ENCODE measurements around the gene PRKG1.
"Not testable (repeated sequence)": the region's sequence is repeated elsewhere in the genome, so short reads cannot be mapped to it uniquely, and the experiment has no call there.

The PRKG1 gene

GRCh38 chr10:51198170-51198569 lies 123.9 kb downstream of the PRKG1 start:
- no peak overlapping the region for H3K4me3 Mint-ChIP-seq
- no peaks in the 10 kb centered on the region for H3K36me3 Mint-ChIP-seq (ENCODE audit: low read depth)
- no peaks in the 10 kb centered on the region for H3K27me3 Mint-ChIP-seq
- no peak overlapping the region for H3K27ac Mint-ChIP-seq
- H3K9me3 Mint-ChIP-seq = no peaks in the 10 kb centered on the region
- H3K4me1 Mint-ChIP-seq (ENCODE audit: low read depth) = no peaks in the 10 kb centered on the region

- Mint-ChIP-seq H3K27ac (no peak overlapping the region), H3K27me3 (no peaks in the 10 kb centered on the region), H3K36me3 (ENCODE audit: low read depth) (no peaks in the 10 kb centered on the region), H3K4me3 (no peak overlapping the region), H3K4me1 (ENCODE audit: low read depth) (no peaks in the 10 kb centered on the region), H3K9me3 (no peaks in the 10 kb centered on the region)
These were observed 127.7 kb downstream of the PRKG1 start for GRCh38 chr10:51201947-51202346.

- no peaks in the 10 kb centered on the region for H3K4me1 Mint-ChIP-seq (ENCODE audit: low read depth)
These were observed 129.1 kb downstream of the PRKG1 start for GRCh38 chr10:51203359-51203758.

GRCh38 chr10:51204066-51204465 lies 129.8 kb downstream of the PRKG1 start:
- Mint-ChIP-seq H3K4me3 (no peak overlapping the region), H3K4me1 (ENCODE audit: low read depth) (no peaks in the 10 kb centered on the region), H3K27ac (no peak overlapping the region), H3K27me3 (no peaks in the 10 kb centered on the region), H3K9me3 (no peaks in the 10 kb centered on the region), H3K36me3 (ENCODE audit: low read depth) (no peaks in the 10 kb centered on the region)

More at GRCh38 chr10:51203359-51203758, 129.1 kb downstream of the PRKG1 start:
- Mint-ChIP-seq H3K4me3 (no peak overlapping the region), H3K27ac (no peak overlapping the region), H3K36me3 (ENCODE audit: low read depth) (no peaks in the 10 kb centered on the region), H3K27me3 (no peaks in the 10 kb centered on the region), H3K9me3 (no peaks in the 10 kb centered on the region)

- Mint-ChIP-seq H3K27ac (no peak overlapping the region), H3K36me3 (ENCODE audit: low read depth) (no peaks in the 10 kb centered on the region), H3K27me3 (no peaks in the 10 kb centered on the region), H3K4me3 (no peak overlapping the region), H3K9me3 (no peaks in the 10 kb centered on the region), H3K4me1 (ENCODE audit: low read depth) (no peaks in the 10 kb centered on the region)
These were observed 130.4 kb downstream of the PRKG1 start for GRCh38 chr10:51204701-51205100.

- Mint-ChIP-seq H3K27ac (no peak overlapping the region), H3K36me3 (ENCODE audit: low read depth) (no peaks in the 10 kb centered on the region), H3K4me1 (ENCODE audit: low read depth) (no peaks in the 10 kb centered on the region), H3K9me3 (no peaks in the 10 kb centered on the region), H3K27me3 (no peaks in the 10 kb centered on the region), H3K4me3 (no peak overlapping the region)
These were observed 132.2 kb downstream of the PRKG1 start for GRCh38 chr10:51206500-51206899.

- not testable (repeated sequence) for H3K27ac Mint-ChIP-seq; H3K36me3 Mint-ChIP-seq (ENCODE audit: low read depth); H3K4me1 Mint-ChIP-seq (ENCODE audit: low read depth); H3K9me3 Mint-ChIP-seq; H3K27me3 Mint-ChIP-seq; H3K4me3 Mint-ChIP-seq
These were observed 138.7 kb downstream of the PRKG1 start for GRCh38 chr10:51212937-51213336.

- H3K27ac Mint-ChIP-seq = no peak overlapping the region
- no peaks in the 10 kb centered on the region for H3K9me3 Mint-ChIP-seq
- no peaks in the 10 kb centered on the region for H3K36me3 Mint-ChIP-seq (ENCODE audit: low read depth)
- no peaks in the 10 kb centered on the region for H3K4me1 Mint-ChIP-seq (ENCODE audit: low read depth)
- H3K4me3 Mint-ChIP-seq = no peak overlapping the region
- H3K27me3 Mint-ChIP-seq = no peaks in the 10 kb centered on the region
These were observed 140.2 kb downstream of the PRKG1 start for GRCh38 chr10:51214207-51215196.

- H3K27me3 Mint-ChIP-seq = no peaks in the 10 kb centered on the region
- no peaks in the 10 kb centered on the region for H3K9me3 Mint-ChIP-seq
- no peaks in the 10 kb centered on the region for H3K36me3 Mint-ChIP-seq (ENCODE audit: low read depth)
- no peak overlapping the region for H3K27ac Mint-ChIP-seq
- no peak overlapping the region for H3K4me3 Mint-ChIP-seq
- H3K4me1 Mint-ChIP-seq (ENCODE audit: low read depth) = no peaks in the 10 kb centered on the region
These were observed 141.9 kb downstream of the PRKG1 start for GRCh38 chr10:51215951-51216834.

GRCh38 chr10:51217505-51217904 lies 143.2 kb downstream of the PRKG1 start:
- H3K27ac Mint-ChIP-seq = no peak overlapping the region
- no peak overlapping the region for H3K4me3 Mint-ChIP-seq
- no peaks in the 10 kb centered on the region for H3K36me3 Mint-ChIP-seq (ENCODE audit: low read depth)
- no peaks in the 10 kb centered on the region for H3K27me3 Mint-ChIP-seq
- no peaks in the 10 kb centered on the region for H3K9me3 Mint-ChIP-seq
- no peaks in the 10 kb centered on the region for H3K4me1 Mint-ChIP-seq (ENCODE audit: low read depth)

- H3K9me3 Mint-ChIP-seq = no peaks in the 10 kb centered on the region
- no peak overlapping the region for H3K4me3 Mint-ChIP-seq
- no peaks in the 10 kb centered on the region for H3K27me3 Mint-ChIP-seq
- H3K27ac Mint-ChIP-seq = no peak overlapping the region
- H3K4me1 Mint-ChIP-seq (ENCODE audit: low read depth) = no peaks in the 10 kb centered on the region
- H3K36me3 Mint-ChIP-seq (ENCODE audit: low read depth) = no peaks in the 10 kb centered on the region
These were observed 150.4 kb downstream of the PRKG1 start for GRCh38 chr10:51224671-51225161.

GRCh38 chr10:51227897-51228713 lies 153.8 kb downstream of the PRKG1 start:
- Mint-ChIP-seq H3K9me3 (no peaks in the 10 kb centered on the region), H3K27me3 (no peaks in the 10 kb centered on the region), H3K4me3 (no peak overlapping the region), H3K27ac (no peak overlapping the region), H3K4me1 (ENCODE audit: low read depth) (no peaks in the 10 kb centered on the region), H3K36me3 (ENCODE audit: low read depth) (no peaks in the 10 kb centered on the region)

GRCh38 chr10:51228714-51229100 lies 154.4 kb downstream of the PRKG1 start:
- H3K4me1 Mint-ChIP-seq (ENCODE audit: low read depth) = no peaks in the 10 kb centered on the region
- H3K36me3 Mint-ChIP-seq (ENCODE audit: low read depth) = no peaks in the 10 kb centered on the region
- H3K27me3 Mint-ChIP-seq = no peaks in the 10 kb centered on the region
- H3K27ac Mint-ChIP-seq = no peak overlapping the region
- H3K9me3 Mint-ChIP-seq = no peaks in the 10 kb centered on the region
- H3K4me3 Mint-ChIP-seq = no peak overlapping the region

- H3K27ac Mint-ChIP-seq = no peak overlapping the region
- H3K4me1 Mint-ChIP-seq (ENCODE audit: low read depth) = no peaks in the 10 kb centered on the region
- H3K4me3 Mint-ChIP-seq = no peak overlapping the region
- no peaks in the 10 kb centered on the region for H3K27me3 Mint-ChIP-seq
- no peaks in the 10 kb centered on the region for H3K9me3 Mint-ChIP-seq
- H3K36me3 Mint-ChIP-seq (ENCODE audit: low read depth) = no peaks in the 10 kb centered on the region
These were observed 156.7 kb downstream of the PRKG1 start for GRCh38 chr10:51230887-51231585.

Data from stimulated activated naive CD8-positive, alpha-beta T cell treated with anti-CD3 and anti-CD28 coated beads, Interleukin-15, Interleukin-2, amounts not matched to agents 100 ng/mL and 50 ng/mL, for 24 hours (primary cell).